HG02798 (cell line): ENCODE data around the gene MMP28.

Experiments used
- ATAC-seq: cut with Tn5 transposase; IDR thresholded peaks from one replicate; pipeline ENCODE4 v1.9.1; 2021; ENCODE audit warnings: mild to moderate bottlenecking; ENCODE audit not compliant: unreplicated experiment, poor library complexity

MMP28 gene

GRCh38 chr17:35801583-35802224 is 6.3 kb upstream of the MMP28 start:
- ATAC-seq = no peak

GRCh38 chr17:35799942-35800341 is 4.5 kb upstream of the MMP28 start:
- ATAC-seq = no peak

- no peak for ATAC-seq
Observed at GRCh38 chr17:35797918-35798317, 2.5 kb upstream of the MMP28 start.

- no peak for ATAC-seq
Observed at GRCh38 chr17:35797370-35797769, 1.9 kb upstream of the MMP28 start.

GRCh38 chr17:35796942-35797341 is 1.5 kb upstream of the MMP28 start:
- ATAC-seq = no peak

GRCh38 chr17:35795871-35796265 is 427 bp upstream of the MMP28 start:
- no peak for ATAC-seq

- ATAC-seq = no peak
Observed at GRCh38 chr17:35793257-35793656, 2.2 kb downstream of the MMP28 start.

- no peak for ATAC-seq
Observed at GRCh38 chr17:35791681-35792350, 3.6 kb downstream of the MMP28 start.

- no peak for ATAC-seq
Observed at GRCh38 chr17:35790841-35791240, 4.6 kb downstream of the MMP28 start.

- no peak for ATAC-seq
Observed at GRCh38 chr17:35788477-35789368, 6.7 kb downstream of the MMP28 start.

- no peak for ATAC-seq
Observed at GRCh38 chr17:35786941-35787432, 8.5 kb downstream of the MMP28 start.

GRCh38 chr17:35784895-35785294 is 10.5 kb downstream of the MMP28 start:
- no peak for ATAC-seq

GRCh38 chr17:35780950-35781349 is 14.5 kb downstream of the MMP28 start:
- no peak for ATAC-seq

GRCh38 chr17:35778641-35779196 is 16.7 kb downstream of the MMP28 start:
- ATAC-seq = no peak

- ATAC-seq = no peak
Observed at GRCh38 chr17:35775583-35775982, 19.9 kb downstream of the MMP28 start.

GRCh38 chr17:35775039-35775438 is 20.4 kb downstream of the MMP28 start:
- ATAC-seq = no peak

- no peak for ATAC-seq
Observed at GRCh38 chr17:35774499-35774898, 20.9 kb downstream of the MMP28 start.

GRCh38 chr17:35773679-35774425 is 21.6 kb downstream of the MMP28 start:
- no peak for ATAC-seq

- ATAC-seq = no peak
Observed at GRCh38 chr17:35773129-35773528, 22.3 kb downstream of the MMP28 start.

GRCh38 chr17:35769895-35770486 is 25.4 kb downstream of the MMP28 start:
- ATAC-seq = no peak
